HG03378 (cell line): Measurements from ENCODE around the gene PGP.
"Not testable (repeated sequence)": the region's sequence is repeated elsewhere in the genome, so short reads cannot be mapped to it uniquely, and the experiment has no call there.

ENCODE experiments used
- ATAC-seq: cut with Tn5 transposase; IDR thresholded peaks from one replicate; pipeline ENCODE4 v1.9.1; 2021; ENCODE audit warnings: mild to moderate bottlenecking, moderate library complexity; ENCODE audit not compliant: unreplicated experiment

The PGP gene

GRCh38 chr16:2214719-2214968 is at the start of gene PGP:
Gene PGP (minus strand): TSS chr16:2214840. CDS start chr16:2214777, 63 bp downstream.
- ATAC-seq = no peak

- ATAC-seq = not testable (repeated sequence)
Measured at GRCh38 chr16:2263026-2263425, 48.4 kb upstream of the PGP start.

GRCh38 chr16:2260250-2260649 is 45.6 kb upstream of the PGP start:
- no peak for ATAC-seq

- ATAC-seq = not testable (repeated sequence)
Measured at GRCh38 chr16:2258530-2258929, 43.9 kb upstream of the PGP start.

GRCh38 chr16:2257726-2258125 is 43.1 kb upstream of the PGP start:
- no peak for ATAC-seq

GRCh38 chr16:2256531-2257140 is 42.0 kb upstream of the PGP start:
- ATAC-seq = no peak

GRCh38 chr16:2253293-2253692 is 38.7 kb upstream of the PGP start:
- no peak for ATAC-seq

GRCh38 chr16:2252806-2253148 is 38.1 kb upstream of the PGP start:
- ATAC-seq = no peak

- ATAC-seq = peak; percentile 63
Measured at GRCh38 chr16:2251296-2252111, 36.9 kb upstream of the PGP start, which contains the start of gene ECI1. Gene ECI1 (minus strand): TSS chr16:2251587. CDS start chr16:2251566, 21 bp downstream.

- ATAC-seq = peak; percentile 5
Measured at GRCh38 chr16:2250652-2251295, 36.1 kb upstream of the PGP start.

GRCh38 chr16:2246301-2246885 is 31.8 kb upstream of the PGP start:
- ATAC-seq = no peak

GRCh38 chr16:2244926-2245795 is 30.5 kb upstream of the PGP start:
- no peak for ATAC-seq

- ATAC-seq = no peak
Measured at GRCh38 chr16:2244301-2244700, 29.7 kb upstream of the PGP start.

GRCh38 chr16:2243781-2244180 is 29.1 kb upstream of the PGP start:
- ATAC-seq = no peak

- ATAC-seq = no peak
Measured at GRCh38 chr16:2243031-2243528, 28.4 kb upstream of the PGP start.

GRCh38 chr16:2242598-2242997 is 28.0 kb upstream of the PGP start:
- no peak for ATAC-seq

GRCh38 chr16:2240331-2240730 is 25.7 kb upstream of the PGP start:
- not testable (repeated sequence) for ATAC-seq

GRCh38 chr16:2238838-2239675 is 24.4 kb upstream of the PGP start:
- ATAC-seq = no peak

- ATAC-seq = no peak
Measured at GRCh38 chr16:2238150-2238837, 23.7 kb upstream of the PGP start.
